HFF-Myc (cell line): ENCODE measurements around the gene LRMDA.

ENCODE experiments used
- DNase-seq: peaks from one replicate; pipeline ENCODE4 v3.0.0-alpha.2; 2011; ENCODE audit warnings: low read depth; ENCODE audit errors: extremely low read depth
- H3K4me3 ChIP-seq: replicated peaks from 2 replicates; pipeline ENCODE4 v1.5.1; 2011; ENCODE audit warnings: low read depth, mild to moderate bottlenecking, control low read depth, low read length
- CTCF ChIP-seq: IDR thresholded peaks from 2 replicates; pipeline ENCODE4 v1.5.1; 2012; ENCODE audit warnings: mild to moderate bottlenecking, low read depth, low read length, control low read depth; ENCODE audit errors: missing control alignments

LRMDA gene

GRCh38 chr10:75606203-75606779, 174.9 kb downstream of the LRMDA start:
- TF ChIP-seq CTCF: no peak
- no peak for DNase-seq
- no peak overlapping the region for H3K4me3 ChIP-seq

GRCh38 chr10:75607576-75607975, 176.2 kb downstream of the LRMDA start:
- H3K4me3 ChIP-seq: no peak overlapping the region
- TF ChIP-seq CTCF: no peak

GRCh38 chr10:75610183-75610582, 178.8 kb downstream of the LRMDA start:
- no peak for TF ChIP-seq CTCF
- no peak overlapping the region for H3K4me3 ChIP-seq
- no peak for DNase-seq

More at GRCh38 chr10:75607576-75607975, 176.2 kb downstream of the LRMDA start:
- DNase-seq: no peak

- no peak for TF ChIP-seq CTCF
- H3K4me3 ChIP-seq: no peak overlapping the region
- DNase-seq: no peak
Measured at GRCh38 chr10:75611172-75611992, 180.0 kb downstream of the LRMDA start.

- TF ChIP-seq CTCF: no peak
- no peak for DNase-seq
- no peak overlapping the region for H3K4me3 ChIP-seq
Measured at GRCh38 chr10:75611993-75612372, 180.6 kb downstream of the LRMDA start.

GRCh38 chr10:75612904-75613684, 181.7 kb downstream of the LRMDA start:
- DNase-seq: no peak
- TF ChIP-seq CTCF: no peak
- no peak overlapping the region for H3K4me3 ChIP-seq
